Mucosa of descending colon (tissue), 3 donors: ENCODE data around the gene WSB1. TPM values are rescaled to one million over a fixed set of nuclear protein-coding genes. Genes with fewer than 3 reads are reported as not detected.
A peak's percentile ranks its signal among the peaks of the same experiment; 100 is the strongest.

ENCODE experiments used
- ATAC-seq: fragments of 200-7000 bp; cut with Tn5 transposase; one replicate; pipeline ENCODE4 v1.9.1; 2020; ENCODE audit warnings: mild to moderate bottlenecking, moderate library complexity
- DNase-seq, 3 donors: peaks; one replicate each; pipeline ENCODE4 v3.0.0-alpha.2; 2020
- H3K36me3 ChIP-seq: fragments of 200-600 bp; one replicate; pipeline ENCODE4 v1.8.0; 2021; ENCODE audit warnings: low read depth, mild to moderate bottlenecking
- H3K4me1 ChIP-seq: fragments of 200-600 bp; one replicate; pipeline ENCODE4 v1.8.0; 2021; ENCODE audit warnings: low read depth, mild to moderate bottlenecking
- H3K4me3 ChIP-seq: fragments of 200-600 bp; one replicate; pipeline ENCODE4 v1.8.0; 2021; ENCODE audit warnings: mild to moderate bottlenecking
- H3K9me3 ChIP-seq: fragments of 200-600 bp; one replicate; pipeline ENCODE4 v1.8.0; 2021; ENCODE audit warnings: mild to moderate bottlenecking
- intact Hi-C, 2 donors: fragments of 100-400 bp; cut with DNase I in 1 of 2; cut with micrococcal nuclease in 1 of 2; formaldehyde crosslinking; loops; one replicate each; pipeline versions ENCODE4 v1.11.0 to v1.11.1; 2022; cut with DNase I, micrococcal nuclease
- total RNA-seq, 3 donors: library from RNA; stranded (reverse); fragmentation: NEBNext Ultra II Directional in 2 of 3; extraction: Animal tissue kit (Norgen Biotek cat#: 25700) in 2 of 3; gene quantifications; one replicate each; pipeline versions ENCODE4 v1.2.1 to v1.2.4, GENCODE V29; 2021 to 2023
- TF ChIP-seq, protein P1 (sequence below): fragments of 200-600 bp; IDR thresholded peaks from one replicate; pipeline ENCODE4 v1.8.0; 2022; ENCODE audit warnings: antibody characterized with exemption, mild to moderate bottlenecking
- donor health status: DM: no; HTN: no; CAD: no; lungs with moderate emphysema.
- donor health status: DM: no; HTN: no; CAD: no.
- donor health status: DM: no; HTN: yes; CAD: no.

The WSB1 gene
- total RNA-seq, 3 donors from 2014 or later = 115 to 149 (median 137) TPM

- peaks cover 26% of the 10 kb centered on the region for H3K4me1 ChIP-seq
- H3K36me3 ChIP-seq = no peaks in the 10 kb centered on the region
- no peak overlapping the region for H3K4me3 ChIP-seq
- H3K9me3 ChIP-seq = no peaks in the 10 kb centered on the region
- intact Hi-C loops = loop anchor here in 1 of 2 donors (10.0 kb wide), 1 partner anchor 51 kb away; no protein-coding TSS in a partner anchor
- peak in 2 of 3 donors; percentile 53 to 56 for DNase-seq
- ATAC-seq = no peak
- TF ChIP-seq, protein P1, sequence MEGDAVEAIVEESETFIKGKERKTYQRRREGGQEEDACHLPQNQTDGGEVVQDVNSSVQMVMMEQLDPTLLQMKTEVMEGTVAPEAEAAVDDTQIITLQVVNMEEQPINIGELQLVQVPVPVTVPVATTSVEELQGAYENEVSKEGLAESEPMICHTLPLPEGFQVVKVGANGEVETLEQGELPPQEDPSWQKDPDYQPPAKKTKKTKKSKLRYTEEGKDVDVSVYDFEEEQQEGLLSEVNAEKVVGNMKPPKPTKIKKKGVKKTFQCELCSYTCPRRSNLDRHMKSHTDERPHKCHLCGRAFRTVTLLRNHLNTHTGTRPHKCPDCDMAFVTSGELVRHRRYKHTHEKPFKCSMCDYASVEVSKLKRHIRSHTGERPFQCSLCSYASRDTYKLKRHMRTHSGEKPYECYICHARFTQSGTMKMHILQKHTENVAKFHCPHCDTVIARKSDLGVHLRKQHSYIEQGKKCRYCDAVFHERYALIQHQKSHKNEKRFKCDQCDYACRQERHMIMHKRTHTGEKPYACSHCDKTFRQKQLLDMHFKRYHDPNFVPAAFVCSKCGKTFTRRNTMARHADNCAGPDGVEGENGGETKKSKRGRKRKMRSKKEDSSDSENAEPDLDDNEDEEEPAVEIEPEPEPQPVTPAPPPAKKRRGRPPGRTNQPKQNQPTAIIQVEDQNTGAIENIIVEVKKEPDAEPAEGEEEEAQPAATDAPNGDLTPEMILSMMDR = no peak
Measured at GRCh38 chr17:27295945-27296344, 2.0 kb downstream of the WSB1 start.

DNA sequence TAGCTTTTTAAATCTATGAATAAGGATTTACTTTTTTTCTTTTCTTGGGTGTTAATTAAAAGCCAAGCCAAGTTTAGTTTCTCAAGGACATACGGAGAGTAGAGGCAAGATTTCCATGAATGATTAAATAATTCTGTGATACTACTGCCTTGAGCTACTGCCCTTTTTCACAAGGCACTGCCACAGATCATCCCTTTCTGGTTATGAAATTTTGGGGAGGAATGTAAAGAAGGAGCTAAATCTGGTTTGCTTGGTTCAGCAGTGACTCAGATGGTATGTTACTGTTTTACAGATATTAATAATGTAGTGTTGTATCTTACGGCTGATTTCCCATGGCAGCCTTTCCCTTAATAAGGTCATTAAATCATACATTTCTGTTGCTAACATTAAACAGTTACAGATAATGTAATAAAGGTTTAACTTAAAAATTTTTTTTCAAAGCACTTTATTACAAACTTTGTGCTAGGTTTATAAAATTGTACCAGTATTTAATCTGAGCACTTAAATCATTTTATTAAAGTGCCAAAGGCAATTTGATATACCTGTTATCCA lies 2.6 kb downstream of the WSB1 start:
- TF ChIP-seq, protein P1 = no peak
- DNase-seq (no peak), ATAC-seq (no peak)
- intact Hi-C loops = loop anchor here in 1 of 2 donors (10.0 kb wide), 1 partner anchor 52 kb away; no protein-coding TSS in a partner anchor
- Histone ChIP-seq H3K4me3 (no peak overlapping the region), H3K4me1 (peaks cover 26% of the 10 kb centered on the region), H3K36me3 (no peaks in the 10 kb centered on the region), H3K9me3 (no peaks in the 10 kb centered on the region)

DNA sequence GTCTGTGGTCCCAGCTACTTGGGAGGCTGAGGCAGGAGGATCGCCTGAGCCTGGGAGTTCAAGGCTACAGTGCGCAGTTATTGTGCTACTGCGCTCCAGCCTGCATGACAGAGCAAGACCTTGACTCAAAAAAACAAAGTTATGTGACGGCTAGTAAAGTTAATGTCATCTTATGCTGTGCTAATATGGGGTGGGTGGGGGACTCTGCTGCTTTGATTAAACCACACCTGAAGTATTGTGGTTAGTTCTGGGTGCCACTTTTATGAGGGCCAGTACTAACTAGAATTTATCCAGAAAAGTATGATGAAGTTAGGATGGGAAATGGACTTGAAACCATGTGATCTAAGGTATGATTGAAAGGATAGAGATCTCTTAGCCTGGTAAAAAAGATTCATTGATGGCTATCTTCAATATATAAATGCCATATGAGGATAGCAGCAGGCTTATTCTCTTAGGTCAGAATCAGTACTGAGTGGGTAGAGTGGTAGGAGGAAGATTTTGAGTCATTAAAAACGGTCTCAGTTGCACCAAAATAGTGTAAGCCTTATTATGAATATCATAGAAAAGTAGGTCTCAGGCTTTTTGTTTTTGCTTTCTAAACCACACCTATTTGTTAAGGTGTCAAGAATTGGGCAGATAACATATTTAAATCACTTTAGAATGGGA lies 5.6 kb downstream of the WSB1 start:
- intact Hi-C loops = loop anchor here in 1 of 2 donors (10.0 kb wide), 1 partner anchor 55 kb away; no protein-coding TSS in a partner anchor
- Histone ChIP-seq H3K4me3 (no peak overlapping the region), H3K4me1 (peaks cover 21% of the 10 kb centered on the region)

GRCh38 chr17:27303734-27304133 lies 9.8 kb downstream of the WSB1 start:
- DNase-seq (no peak), ATAC-seq (no peak)
- H3K9me3 ChIP-seq = no peaks in the 10 kb centered on the region
- no peak overlapping the region for H3K4me3 ChIP-seq
- H3K4me1 ChIP-seq = peaks cover 8% of the 10 kb centered on the region
- peaks cover 6% of the 10 kb centered on the region for H3K36me3 ChIP-seq
- intact Hi-C loops = no loop called here
- TF ChIP-seq, protein P1 = no peak

More for the DNA sequence above, 5.6 kb downstream of the WSB1 start:
- Histone ChIP-seq H3K9me3 (no peaks in the 10 kb centered on the region), H3K36me3 (no peaks in the 10 kb centered on the region)
- no peak for ATAC-seq
- TF ChIP-seq, protein P1 = no peak
- no peak for DNase-seq

DNA sequence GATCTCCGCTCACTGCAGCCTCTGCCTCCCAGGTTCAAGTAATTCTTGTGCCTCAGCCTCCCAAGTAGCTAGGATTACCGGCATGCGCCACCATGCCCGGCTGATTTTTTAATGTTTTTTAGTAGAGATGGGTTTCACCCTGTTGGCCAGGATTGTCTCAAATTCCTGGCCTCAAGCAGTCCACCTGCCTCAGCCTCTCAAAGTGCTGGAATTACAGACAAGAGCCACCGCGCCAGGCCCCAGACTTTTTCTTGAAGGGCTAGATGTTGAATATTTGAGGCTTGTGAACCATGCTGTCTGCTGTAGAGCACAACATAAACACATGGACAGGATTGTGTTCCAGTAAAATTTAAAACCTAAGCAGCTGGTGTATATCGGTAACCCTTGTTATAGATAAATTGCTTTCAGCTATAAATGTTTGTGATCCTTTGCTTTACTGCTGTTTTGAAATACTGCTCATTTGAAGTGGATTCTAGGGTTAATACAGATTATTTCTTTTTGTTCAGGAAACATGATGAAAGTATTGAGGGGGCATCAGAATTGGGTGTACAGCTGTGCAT lies 12.4 kb downstream of the WSB1 start:
- Histone ChIP-seq H3K36me3 (peaks cover 15% of the 10 kb centered on the region), H3K4me1 (no peaks in the 10 kb centered on the region), H3K4me3 (no peak overlapping the region), H3K9me3 (no peaks in the 10 kb centered on the region)
- intact Hi-C loops = no loop called here
- DNase-seq = no peak
- no peak for ATAC-seq
- TF ChIP-seq, protein P1 = no peak
